Measurements from ENCODE around the gene POU2AF2. TPM values are rescaled to one million over a fixed set of nuclear protein-coding genes. Genes with fewer than 3 reads are reported as not detected.

The POU2AF2 gene, protein sequence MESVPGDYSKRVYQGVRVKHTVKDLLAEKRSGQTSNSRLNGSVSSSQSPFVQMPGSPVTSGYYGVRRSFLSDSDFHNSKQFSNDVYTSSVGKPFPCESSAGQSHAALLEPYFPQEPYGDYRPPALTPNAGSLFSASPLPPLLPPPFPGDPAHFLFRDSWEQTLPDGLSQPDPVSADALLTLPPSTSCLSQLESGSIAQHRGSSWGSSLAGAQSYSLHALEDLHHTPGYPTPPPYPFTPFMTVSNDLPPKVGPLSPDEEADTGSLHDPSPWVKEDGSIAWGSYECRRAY
- total RNA-seq: 1 to 10 TPM; 2.5 to 5.2 TPM
- 7.9 TPM for polyA plus RNA-seq (ENCODE audit: insufficient read depth, low read depth, low replicate concordance)
- long read RNA-seq, donor 1: 0 reads
- long read RNA-seq, donor 2: 0 reads

- Histone ChIP-seq H3K4me3 (no peak within 1 kb of the TSS), H3K27ac (no peak within 1 kb of the TSS), H3K27me3 (no peaks in the 10 kb centered on the region), H3K36me3 (ENCODE audit: low read depth, missing control alignments) (no peaks in the 10 kb centered on the region), H3K4me1 (no peaks in the 10 kb centered on the region), H3K9me3 (no peaks in the 10 kb centered on the region)
- 95 to 96% methylated on average over 1 of the region's 1 CpG for WGBS, 2 donors
- no peak for DNase-seq
- intact Hi-C loops (cut with DNase I; ENCODE audit: low total_unique reads): no loop called here
- TF ChIP-seq CTCF (IDR thresholded peaks at IDR 0.05): no peak
- no peak for TF ChIP-seq POLR2A (IDR thresholded peaks at IDR 0.05)
Measured at GRCh38 chr11:111245425-111245824, at the start of gene POU2AF2. TSS of gene POU2AF2 (plus strand) at chr11:111245725. CDS start at chr11:111245854, 129 bp downstream.

DNA sequence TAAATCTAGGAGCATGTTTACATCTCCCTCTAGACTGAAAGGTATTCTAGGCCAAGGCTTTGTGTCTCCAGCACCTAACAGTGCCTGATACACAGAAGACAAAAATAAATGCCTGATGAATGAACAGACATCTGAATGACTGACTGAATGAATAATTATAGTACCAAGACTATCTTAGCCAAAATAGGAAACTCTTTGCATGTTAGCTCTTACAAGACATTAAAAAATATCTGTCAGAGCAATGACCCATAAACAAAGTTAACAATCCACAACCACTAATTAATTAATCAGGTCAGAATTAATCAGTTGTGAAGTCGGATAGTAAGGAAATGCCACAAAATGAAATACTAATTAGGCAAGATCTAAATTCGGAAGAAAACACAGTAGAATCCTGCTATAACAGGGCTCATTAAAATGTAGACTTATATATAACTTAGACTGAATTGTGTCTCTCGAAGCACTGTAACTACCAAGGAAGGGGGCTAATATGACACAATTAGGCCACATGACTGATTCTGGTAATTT is 45.5 kb upstream of the POU2AF2 start:
- Histone ChIP-seq H3K4me1 (no peaks in the 10 kb centered on the region), H3K27ac (no peak overlapping the region), H3K9me3 (no peaks in the 10 kb centered on the region), H3K36me3 (ENCODE audit: low read depth, missing control alignments) (no peaks in the 10 kb centered on the region), H3K4me3 (no peak overlapping the region), H3K27me3 (no peaks in the 10 kb centered on the region)
- TF ChIP-seq POLR2A (IDR thresholded peaks at IDR 0.05) (no peak), CTCF (IDR thresholded peaks at IDR 0.05) (no peak)
- intact Hi-C loops (cut with DNase I; ENCODE audit: low total_unique reads): no loop called here
- DNase-seq: no peak
- 52 to 80% methylated on average over 3 of the region's 3 CpGs for WGBS, 2 donors

DNA sequence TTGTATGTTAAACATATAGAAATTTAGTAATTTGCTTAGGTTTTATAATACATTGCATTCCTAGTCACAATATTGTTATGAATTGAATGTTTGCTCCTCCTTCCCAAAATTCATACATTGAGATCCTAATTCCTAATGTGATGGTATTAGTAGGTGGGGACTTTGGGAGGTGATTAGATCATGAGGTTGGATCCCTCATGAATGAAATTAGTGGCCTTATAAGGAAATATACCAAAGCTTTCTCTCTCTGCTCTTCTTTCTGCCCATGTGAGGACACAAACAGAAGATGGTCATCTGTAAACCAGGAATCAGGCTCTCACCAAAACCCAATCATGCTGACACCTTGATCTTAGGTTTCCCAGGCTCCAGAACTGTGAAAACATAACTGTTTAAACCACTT is 41.3 kb upstream of the POU2AF2 start:
- intact Hi-C loops (cut with DNase I; ENCODE audit: low total_unique reads): no loop called here
- TF ChIP-seq POLR2A (IDR thresholded peaks at IDR 0.05) (no peak), CTCF (IDR thresholded peaks at IDR 0.05) (no peak)
- H3K4me3 ChIP-seq: no peak overlapping the region
- no peak for DNase-seq
- H3K9me3 ChIP-seq: no peaks in the 10 kb centered on the region
- H3K36me3 ChIP-seq (ENCODE audit: low read depth, missing control alignments): no peaks in the 10 kb centered on the region
- no peaks in the 10 kb centered on the region for H3K4me1 ChIP-seq
- H3K27ac ChIP-seq: no peak overlapping the region
- no peaks in the 10 kb centered on the region for H3K27me3 ChIP-seq

GRCh38 chr11:111205632-111206385 is 39.7 kb upstream of the POU2AF2 start:
- WGBS, 2 donors: 67 to 71% methylated on average over 3 of the region's 3 CpGs
- H3K27me3 ChIP-seq: no peaks in the 10 kb centered on the region
- TF ChIP-seq POLR2A (IDR thresholded peaks at IDR 0.05): no peak
- no peak for TF ChIP-seq CTCF (IDR thresholded peaks at IDR 0.05)
- H3K4me3 ChIP-seq: no peak overlapping the region
- DNase-seq: no peak
- H3K36me3 ChIP-seq (ENCODE audit: low read depth, missing control alignments): no peaks in the 10 kb centered on the region
- intact Hi-C loops (cut with DNase I; ENCODE audit: low total_unique reads): no loop called here
- H3K27ac ChIP-seq: no peak overlapping the region
- H3K4me1 ChIP-seq: no peaks in the 10 kb centered on the region
- H3K9me3 ChIP-seq: no peaks in the 10 kb centered on the region

Data from testis (tissue), 5 donors.